Measurements from ENCODE around the gene SRM.
"Not testable (repeated sequence)": the region's sequence is repeated elsewhere in the genome, so short reads cannot be mapped to it uniquely, and the experiment has no call there.

The SRM gene

DNA sequence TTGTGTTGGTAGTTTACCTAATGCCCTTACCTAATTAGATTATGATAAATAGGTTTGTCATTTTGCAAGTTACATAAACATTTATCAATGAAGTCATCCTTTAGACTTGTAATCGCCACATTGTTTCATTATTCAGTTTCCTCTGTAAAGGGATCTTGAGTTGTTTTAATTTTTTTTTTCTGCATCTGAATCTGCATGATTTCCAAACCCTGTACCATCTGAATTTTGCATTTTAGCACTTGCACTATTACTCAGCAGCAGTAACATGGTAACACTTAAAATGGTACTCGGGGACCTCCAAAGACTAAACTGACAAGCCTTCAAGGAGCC lies 35.0 kb downstream of the SRM start:
- H3K4me3 ChIP-seq (ENCODE audit: low read length), result no peak overlapping the region
- TF ChIP-seq, protein P1, sequence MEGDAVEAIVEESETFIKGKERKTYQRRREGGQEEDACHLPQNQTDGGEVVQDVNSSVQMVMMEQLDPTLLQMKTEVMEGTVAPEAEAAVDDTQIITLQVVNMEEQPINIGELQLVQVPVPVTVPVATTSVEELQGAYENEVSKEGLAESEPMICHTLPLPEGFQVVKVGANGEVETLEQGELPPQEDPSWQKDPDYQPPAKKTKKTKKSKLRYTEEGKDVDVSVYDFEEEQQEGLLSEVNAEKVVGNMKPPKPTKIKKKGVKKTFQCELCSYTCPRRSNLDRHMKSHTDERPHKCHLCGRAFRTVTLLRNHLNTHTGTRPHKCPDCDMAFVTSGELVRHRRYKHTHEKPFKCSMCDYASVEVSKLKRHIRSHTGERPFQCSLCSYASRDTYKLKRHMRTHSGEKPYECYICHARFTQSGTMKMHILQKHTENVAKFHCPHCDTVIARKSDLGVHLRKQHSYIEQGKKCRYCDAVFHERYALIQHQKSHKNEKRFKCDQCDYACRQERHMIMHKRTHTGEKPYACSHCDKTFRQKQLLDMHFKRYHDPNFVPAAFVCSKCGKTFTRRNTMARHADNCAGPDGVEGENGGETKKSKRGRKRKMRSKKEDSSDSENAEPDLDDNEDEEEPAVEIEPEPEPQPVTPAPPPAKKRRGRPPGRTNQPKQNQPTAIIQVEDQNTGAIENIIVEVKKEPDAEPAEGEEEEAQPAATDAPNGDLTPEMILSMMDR (IDR thresholded peaks at IDR 0.05; ENCODE audit: insufficient read depth, low read depth, low read length, missing control alignments), result no peak
- peak; percentile 19 for DNase-seq (ENCODE audit: low read depth)

DNA sequence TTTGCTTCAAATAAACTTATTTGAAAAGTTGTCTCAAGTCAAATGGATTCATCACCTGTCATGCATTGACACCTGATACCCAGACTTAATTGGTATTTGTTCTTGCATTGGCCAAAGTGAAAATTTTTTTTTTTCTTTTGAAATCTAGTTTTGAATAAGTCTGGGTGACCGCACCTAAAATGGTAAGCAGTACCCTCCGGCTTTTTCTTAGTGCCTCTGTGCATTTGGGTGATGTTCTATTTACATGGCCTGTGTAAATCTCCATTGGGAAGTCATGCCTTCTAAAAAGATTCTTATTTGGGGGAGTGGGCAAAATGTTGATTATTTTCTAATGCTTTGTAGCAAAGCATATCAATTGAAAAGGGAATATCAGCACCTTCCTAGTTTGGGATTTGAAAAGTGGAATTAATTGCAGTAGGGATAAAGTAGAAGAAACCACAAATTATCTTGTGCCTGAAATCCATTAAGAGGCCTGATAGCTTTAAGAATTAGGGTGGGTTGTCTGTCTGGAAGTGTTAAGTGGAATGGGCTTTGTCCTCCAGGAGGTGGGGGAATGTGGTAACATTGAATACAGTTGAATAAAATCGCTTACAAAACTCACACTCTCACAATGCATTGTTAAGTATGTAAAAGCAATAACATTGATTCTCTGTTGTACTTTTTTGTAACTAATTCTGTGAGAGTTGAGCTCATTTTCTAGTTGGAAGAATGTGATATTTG lies 35.5 kb downstream of the SRM start:
- TF ChIP-seq, protein P1 (IDR thresholded peaks at IDR 0.05; ENCODE audit: insufficient read depth, low read depth, low read length, missing control alignments), result no peak
- no peak for DNase-seq (ENCODE audit: low read depth)
- no peak overlapping the region for H3K4me3 ChIP-seq (ENCODE audit: low read length)

DNA sequence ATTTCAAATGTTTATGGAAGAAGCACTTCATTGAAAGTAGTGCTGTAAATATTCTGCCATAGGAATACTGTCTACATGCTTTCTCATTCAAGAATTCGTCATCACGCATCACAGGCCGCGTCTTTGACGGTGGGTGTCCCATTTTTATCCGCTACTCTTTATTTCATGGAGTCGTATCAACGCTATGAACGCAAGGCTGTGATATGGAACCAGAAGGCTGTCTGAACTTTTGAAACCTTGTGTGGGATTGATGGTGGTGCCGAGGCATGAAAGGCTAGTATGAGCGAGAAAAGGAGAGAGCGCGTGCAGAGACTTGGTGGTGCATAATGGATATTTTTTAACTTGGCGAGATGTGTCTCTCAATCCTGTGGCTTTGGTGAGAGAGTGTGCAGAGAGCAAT lies 36.6 kb downstream of the SRM start:
- TF ChIP-seq, protein P1 (IDR thresholded peaks at IDR 0.05; ENCODE audit: insufficient read depth, low read depth, low read length, missing control alignments), result no peak
- no peak overlapping the region for H3K4me3 ChIP-seq (ENCODE audit: low read length)
- no peak for DNase-seq (ENCODE audit: low read depth)

DNA sequence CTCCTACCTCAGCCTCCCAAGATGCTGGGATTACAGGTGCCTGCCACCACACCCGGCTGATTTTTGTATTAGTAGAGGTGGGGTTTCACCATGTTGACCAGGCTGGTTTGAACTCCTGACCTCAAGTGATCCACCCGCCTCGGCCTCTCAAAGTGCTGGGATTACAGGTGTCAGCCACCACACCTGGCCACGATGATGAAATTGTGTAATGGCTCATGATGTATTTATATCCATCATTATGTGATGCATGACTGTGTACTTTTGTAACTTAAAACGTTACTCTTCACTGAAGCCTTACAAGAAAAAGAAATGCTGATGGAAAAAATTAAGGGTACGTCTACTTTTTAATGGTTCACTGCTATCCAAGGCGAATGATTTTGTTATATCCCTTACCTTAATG lies 39.8 kb downstream of the SRM start:
- TF ChIP-seq, protein P1 (IDR thresholded peaks at IDR 0.05; ENCODE audit: insufficient read depth, low read depth, low read length, missing control alignments), result no peak
- no peak overlapping the region for H3K4me3 ChIP-seq (ENCODE audit: low read length)
- no peak for DNase-seq (ENCODE audit: low read depth)

DNA sequence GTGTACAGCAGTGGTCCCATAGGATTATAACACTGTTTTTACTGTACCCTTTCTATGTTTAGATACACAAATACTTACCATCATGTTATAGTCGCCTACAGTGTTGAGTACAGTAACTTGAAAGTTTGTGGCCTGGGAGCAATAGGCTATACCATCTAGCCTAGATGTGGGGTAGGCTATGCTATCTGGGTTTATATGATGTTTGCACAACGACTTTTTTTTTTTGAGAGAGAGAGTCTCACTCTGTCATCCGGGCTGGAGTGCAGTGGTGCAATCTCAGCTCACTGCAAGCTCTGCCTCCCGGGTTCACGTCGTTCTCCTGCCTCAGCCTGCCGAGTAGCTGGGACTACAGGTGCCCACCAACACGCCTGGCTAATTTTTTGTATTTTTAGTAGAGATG lies 40.5 kb downstream of the SRM start:
- H3K4me3 ChIP-seq (ENCODE audit: low read length); DNase-seq (ENCODE audit: low read depth): not testable (repeated sequence)

DNA sequence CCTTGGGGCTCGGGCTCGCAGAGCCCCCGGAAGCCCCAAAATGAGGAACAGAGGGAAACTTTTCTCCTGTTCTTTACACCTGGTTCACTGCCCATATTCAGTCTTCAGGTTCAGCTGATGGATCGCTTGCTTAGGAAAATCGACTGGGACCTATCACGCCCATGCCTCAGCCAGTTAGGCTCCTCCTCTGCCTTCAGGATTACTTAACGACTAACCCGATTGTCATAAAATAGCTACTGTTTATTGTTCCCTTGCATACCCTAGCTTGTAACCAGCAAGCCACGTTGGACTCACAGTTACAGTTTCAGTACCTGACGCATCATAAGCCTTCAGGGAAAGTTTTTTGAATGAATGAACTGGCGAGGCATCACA lies 46.7 kb downstream of the SRM start:
- TF ChIP-seq, protein P1 (IDR thresholded peaks at IDR 0.05; ENCODE audit: insufficient read depth, low read depth, low read length, missing control alignments), result no peak
- H3K4me3 ChIP-seq (ENCODE audit: low read length), result peak overlapping the region; percentile 63
- peak; percentile 56 for DNase-seq (ENCODE audit: low read depth)

DNA sequence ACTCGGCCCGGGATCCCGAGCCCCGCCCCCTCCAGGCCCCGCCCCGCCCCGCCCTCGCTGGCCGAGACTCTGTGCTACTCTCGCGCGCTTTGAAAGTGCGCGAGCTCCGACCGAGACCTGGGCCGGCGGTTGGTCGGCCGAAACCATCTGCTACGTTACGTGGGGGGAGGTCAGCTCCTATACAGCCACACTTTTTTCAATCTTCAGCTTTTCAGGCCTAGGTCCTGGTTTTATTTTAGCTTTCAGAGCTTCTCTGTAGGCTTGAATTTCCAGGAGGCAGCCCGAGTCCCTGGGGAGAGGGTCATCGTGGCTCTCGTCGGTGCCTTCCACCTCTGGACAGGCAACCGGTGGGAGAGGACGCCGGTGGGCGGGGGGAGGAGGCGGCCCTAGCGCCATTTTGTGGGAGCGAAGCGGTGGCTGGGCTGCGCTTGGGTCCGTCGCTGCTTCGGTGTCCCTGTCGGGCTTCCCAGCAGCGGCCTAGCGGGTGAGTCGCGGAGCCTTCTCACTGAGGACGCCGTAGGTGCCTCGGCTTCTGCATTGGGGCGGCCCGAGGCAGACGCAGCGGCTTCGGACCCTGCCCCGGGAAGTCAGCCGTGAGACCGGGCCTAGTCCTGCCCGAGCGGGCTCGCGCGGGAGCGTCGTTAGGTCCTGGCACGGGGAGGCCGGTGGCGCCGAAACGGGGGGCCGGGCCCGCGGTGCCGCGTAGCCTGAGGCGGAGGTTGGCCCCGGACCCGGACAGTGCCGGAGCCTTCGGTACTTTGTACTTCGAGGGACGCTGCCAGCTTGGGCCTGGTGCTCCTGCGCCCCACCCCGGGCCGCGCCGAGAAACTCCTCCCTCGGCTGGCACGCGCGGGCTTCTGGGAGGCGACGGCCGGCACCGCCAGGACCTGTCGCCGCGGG lies 47.3 kb downstream of the SRM start, which contains the start of gene TARDBP:
Gene TARDBP, plus strand, starts transcription at position 395 of the 900 bp plus-strand sequence. CDS start 1,074 bp downstream, outside the sequence.
- DNase-seq (ENCODE audit: low read depth), result peak; percentile 89
- TF ChIP-seq, protein P1 (IDR thresholded peaks at IDR 0.05; ENCODE audit: insufficient read depth, low read depth, low read length, missing control alignments), result no peak
- peak within 1 kb of the TSS; percentile 72 for H3K4me3 ChIP-seq (ENCODE audit: low read length)

All from epithelial cell of esophagus (primary cell).